ENCODE data around the gene UNKL.
"Not testable (repeated sequence)": the region's sequence is repeated elsewhere in the genome, so short reads cannot be mapped to it uniquely, and the experiment has no call there.

UNKL gene

DNA sequence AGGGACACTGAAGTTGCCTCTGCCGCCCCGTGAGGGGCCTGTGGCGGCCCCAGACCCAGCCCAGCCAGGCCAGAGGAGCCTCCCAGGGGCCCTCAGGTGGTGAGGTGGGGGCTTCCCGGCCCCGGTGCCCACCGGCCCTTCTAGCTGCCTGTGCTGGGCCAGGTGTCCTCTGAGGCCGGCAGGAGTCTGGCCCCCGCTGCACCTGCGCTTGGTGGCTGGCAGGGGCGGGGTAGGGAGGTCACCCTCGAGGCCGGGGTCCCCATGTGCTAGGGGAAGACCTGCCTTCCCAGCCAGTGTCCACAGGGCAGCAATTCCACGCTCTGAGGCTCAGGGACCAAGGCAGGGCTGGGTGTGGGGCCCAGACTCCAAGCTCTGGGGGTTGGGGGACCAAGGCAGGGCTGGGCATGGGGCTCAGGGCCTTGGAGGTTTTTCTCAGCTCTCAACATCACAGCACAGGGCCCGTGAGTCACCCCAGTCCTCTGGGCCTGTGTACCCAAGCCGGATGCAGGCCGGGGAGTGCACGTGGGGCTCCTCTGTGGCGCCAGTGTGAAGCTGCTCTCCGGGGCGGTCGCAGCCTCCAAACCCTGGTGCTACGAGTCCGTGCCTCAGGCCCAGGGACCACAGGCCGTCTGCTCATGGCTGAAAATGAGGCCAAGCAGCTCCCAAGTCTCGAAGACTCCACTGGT, 31.2 kb upstream of the UNKL start:
- DNase-seq, result no peak

- no peak for DNase-seq
These were observed 30.4 kb upstream of the UNKL start for GRCh38 chr16:1444730-1445517.

- DNase-seq, result no peak
These were observed 29.7 kb upstream of the UNKL start, which contains the start of gene CCDC154 for GRCh38 chr16:1443980-1444729. Gene CCDC154, minus strand, starts transcription at chr16:1444556. Its CDS starts 234 bp downstream, at chr16:1444322.

- no peak for DNase-seq
These were observed 29.0 kb upstream of the UNKL start for GRCh38 chr16:1443403-1443973.

- no peak for DNase-seq
These were observed 28.2 kb upstream of the UNKL start for GRCh38 chr16:1442697-1443096.

GRCh38 chr16:1441391-1441829, 26.9 kb upstream of the UNKL start:
- no peak for DNase-seq

GRCh38 chr16:1439699-1440074, 25.2 kb upstream of the UNKL start:
- not testable (repeated sequence) for DNase-seq

GRCh38 chr16:1439058-1439698, 24.7 kb upstream of the UNKL start:
- DNase-seq, result no peak

DNA sequence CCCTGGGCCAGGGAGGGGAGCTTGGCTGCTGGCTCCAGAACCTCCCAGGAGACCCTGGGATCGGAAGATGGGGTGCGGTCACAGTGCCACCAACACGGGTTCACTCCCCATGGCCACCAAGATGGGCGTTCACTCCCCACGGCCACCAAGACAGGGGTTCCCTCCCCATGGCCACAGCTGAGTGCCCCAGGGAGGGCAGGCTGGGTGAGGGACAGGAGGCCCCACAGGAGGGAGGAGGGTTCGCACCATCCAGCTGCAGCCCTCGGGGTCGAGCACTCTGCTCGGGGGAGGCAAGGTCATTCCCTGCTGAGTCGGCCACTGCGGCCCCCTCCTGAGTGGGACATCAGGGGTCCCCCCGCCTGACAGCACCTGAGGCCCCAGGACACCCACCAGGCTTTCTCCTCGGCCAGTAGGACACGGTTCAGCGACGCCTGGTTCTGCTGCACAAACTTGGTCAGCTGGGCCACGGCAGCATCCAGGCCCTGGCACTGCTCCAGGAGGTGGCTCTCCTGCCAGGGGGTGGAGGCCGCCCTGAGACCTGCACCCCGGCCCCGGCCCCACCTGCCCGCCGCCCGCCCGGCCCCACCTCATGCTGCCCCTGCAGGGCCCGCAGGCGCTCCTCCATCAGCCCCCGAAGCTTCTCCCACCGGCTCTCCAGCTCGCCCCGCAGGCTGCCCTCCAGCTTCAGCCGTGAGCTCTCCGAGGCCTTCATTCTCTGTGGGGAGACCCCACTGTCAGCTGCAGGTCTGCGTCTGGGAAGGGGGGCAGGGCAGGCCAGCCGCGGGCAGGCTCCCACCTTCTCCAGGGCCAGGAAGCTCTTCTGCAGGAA, 23.9 kb upstream of the UNKL start:
- no peak for DNase-seq

- no peak for DNase-seq
These were observed 23.1 kb upstream of the UNKL start for GRCh38 chr16:1437606-1438005.

- no peak for DNase-seq
These were observed 22.3 kb upstream of the UNKL start for GRCh38 chr16:1436731-1437355.

GRCh38 chr16:1435921-1436697, 21.6 kb upstream of the UNKL start:
- no peak for DNase-seq

DNA sequence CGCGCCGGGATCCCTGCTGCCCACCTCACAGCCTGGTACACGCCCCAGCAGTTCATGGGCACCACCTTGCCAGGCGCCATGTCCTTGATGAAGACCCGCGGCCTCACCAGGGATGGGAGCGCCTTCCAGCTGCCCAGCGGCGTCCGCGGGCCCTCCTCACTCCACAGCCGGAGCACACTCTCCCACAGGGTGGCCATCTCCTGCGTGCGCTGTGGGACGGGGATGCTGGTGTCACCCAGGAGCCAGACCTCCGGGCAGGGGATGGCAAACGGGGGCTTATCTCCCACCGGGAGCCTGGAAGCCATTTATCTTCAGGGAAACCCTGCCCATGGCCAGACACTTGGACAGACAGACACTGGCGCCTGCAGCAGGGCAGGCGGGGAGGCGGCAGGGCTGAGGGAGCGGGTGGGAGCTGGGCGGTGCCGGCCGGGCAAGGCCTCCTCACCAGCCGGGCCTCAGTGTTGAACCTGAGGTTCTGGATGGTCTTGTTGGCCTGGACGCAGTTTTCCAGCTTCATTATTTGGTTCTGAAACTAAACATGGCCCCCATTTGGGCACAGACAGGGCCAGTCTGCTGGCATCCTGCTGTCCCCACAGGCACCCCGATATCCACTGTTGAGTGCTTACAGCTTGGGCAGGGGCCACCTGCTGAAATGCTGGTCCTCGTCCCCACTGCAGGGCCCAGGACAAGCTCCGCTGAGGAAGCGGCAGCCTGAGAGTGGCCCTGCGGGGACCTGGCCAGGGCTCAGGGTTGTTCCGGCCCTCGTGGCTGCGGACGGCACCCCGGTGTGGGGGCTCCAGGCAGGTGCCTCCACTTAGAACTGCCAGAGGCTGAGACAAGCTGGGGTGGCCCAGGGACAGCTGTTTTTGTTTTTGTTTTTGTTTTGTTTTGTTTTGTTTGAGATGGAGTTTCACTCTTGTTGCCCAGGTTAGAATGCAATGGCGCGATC, 20.4 kb upstream of the UNKL start:
- DNase-seq, result no peak

DNA sequence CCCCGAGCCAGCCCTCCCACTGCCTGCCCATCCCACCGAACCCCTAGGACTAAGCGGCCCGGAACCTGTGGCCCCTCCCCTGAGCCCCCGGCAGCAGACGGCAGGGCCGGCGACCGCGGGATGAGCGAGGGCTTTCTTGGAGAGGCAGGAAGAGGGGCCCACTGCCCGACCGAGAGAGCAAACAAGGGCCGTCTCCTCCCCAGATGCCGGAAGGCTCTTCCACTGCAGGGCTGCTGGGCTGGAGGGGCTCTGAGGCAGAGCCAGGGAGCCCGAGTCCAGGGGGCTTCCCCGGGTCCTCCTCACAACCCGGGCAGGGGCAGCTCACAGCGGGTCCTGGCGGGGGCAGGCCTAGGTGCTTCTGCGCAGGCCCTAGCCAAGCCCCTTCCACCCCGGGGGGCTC, 19.3 kb upstream of the UNKL start:
- DNase-seq, result no peak

DNA sequence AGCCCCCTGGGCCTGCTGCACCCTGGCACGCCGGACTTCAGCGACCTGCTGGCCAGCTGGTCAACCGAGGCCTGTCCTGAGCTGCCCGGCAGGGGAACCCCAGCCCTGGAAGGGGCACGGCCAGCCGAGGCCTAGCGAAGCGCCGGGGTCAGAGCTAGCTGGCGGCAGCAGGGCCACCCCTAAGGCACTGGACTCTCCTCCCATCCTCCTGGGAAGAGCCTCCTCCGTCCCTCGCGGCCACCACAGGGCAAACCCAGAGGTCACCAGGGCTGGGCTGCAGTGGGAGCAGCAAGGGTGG, 18.7 kb upstream of the UNKL start:
- DNase-seq, result no peak

- DNase-seq, result no peak
These were observed 18.1 kb upstream of the UNKL start for GRCh38 chr16:1432388-1433262.

- DNase-seq, result no peak
These were observed 17.2 kb upstream of the UNKL start for GRCh38 chr16:1431497-1432270.
